ENCODE measurements around the gene CDPF1. TPM values are rescaled to one million over a fixed set of nuclear protein-coding genes. Genes with fewer than 3 reads are reported as not detected.

CDPF1 gene
- total RNA-seq, 1 donor from 2014 or later: 11.1 TPM

GRCh38 chr22:46229701-46230100 is 20.4 kb downstream of the CDPF1 start:
- TF ChIP-seq CTCF (conservative IDR thresholded peaks at IDR 0.05): no peak
- Mint-ChIP-seq H3K36me3 (ENCODE audit: low read depth) (peaks cover 9% of the 10 kb centered on the region), H3K4me1 (peaks cover 4% of the 10 kb centered on the region), H3K4me3 (no peak overlapping the region), H3K27me3 (ENCODE audit: low read depth) (no peaks in the 10 kb centered on the region), H3K9me3 (no peaks in the 10 kb centered on the region), H3K27ac (ENCODE audit: unreplicated experiment) (no peak overlapping the region)
- DNase-seq (ENCODE audit: low read depth, low spot score): no peak

GRCh38 chr22:46226577-46226976 is 23.5 kb downstream of the CDPF1 start:
- Mint-ChIP-seq H3K27ac (ENCODE audit: unreplicated experiment) (no peak overlapping the region), H3K9me3 (no peaks in the 10 kb centered on the region), H3K27me3 (ENCODE audit: low read depth) (no peaks in the 10 kb centered on the region)

GRCh38 chr22:46225631-46226030 is 24.5 kb downstream of the CDPF1 start:
- Mint-ChIP-seq H3K27ac (ENCODE audit: unreplicated experiment) (no peak overlapping the region), H3K4me3 (no peak overlapping the region), H3K9me3 (no peaks in the 10 kb centered on the region), H3K27me3 (ENCODE audit: low read depth) (no peaks in the 10 kb centered on the region), H3K4me1 (peaks cover 7% of the 10 kb centered on the region), H3K36me3 (ENCODE audit: low read depth) (peaks cover 14% of the 10 kb centered on the region)
- no peak for DNase-seq (ENCODE audit: low read depth, low spot score)
- no peak for TF ChIP-seq CTCF (conservative IDR thresholded peaks at IDR 0.05)

More at GRCh38 chr22:46226577-46226976, 23.5 kb downstream of the CDPF1 start:
- TF ChIP-seq CTCF (conservative IDR thresholded peaks at IDR 0.05): no peak
- peaks cover 7% of the 10 kb centered on the region for H3K4me1 Mint-ChIP-seq
- DNase-seq (ENCODE audit: low read depth, low spot score): no peak
- H3K4me3 Mint-ChIP-seq: no peak overlapping the region
- H3K36me3 Mint-ChIP-seq (ENCODE audit: low read depth): peaks cover 9% of the 10 kb centered on the region

- no peaks in the 10 kb centered on the region for H3K27me3 Mint-ChIP-seq (ENCODE audit: low read depth)
- peaks cover 7% of the 10 kb centered on the region for H3K4me1 Mint-ChIP-seq
- no peak for DNase-seq (ENCODE audit: low read depth, low spot score)
- no peak overlapping the region for H3K4me3 Mint-ChIP-seq
- peaks cover 14% of the 10 kb centered on the region for H3K36me3 Mint-ChIP-seq (ENCODE audit: low read depth)
- no peak for TF ChIP-seq CTCF (conservative IDR thresholded peaks at IDR 0.05)
- H3K27ac Mint-ChIP-seq (ENCODE audit: unreplicated experiment): no peak overlapping the region
- no peaks in the 10 kb centered on the region for H3K9me3 Mint-ChIP-seq
Observed at GRCh38 chr22:46224898-46225290, 25.2 kb downstream of the CDPF1 start.

- Mint-ChIP-seq H3K9me3 (no peaks in the 10 kb centered on the region), H3K36me3 (ENCODE audit: low read depth) (peaks cover 19% of the 10 kb centered on the region), H3K27ac (ENCODE audit: unreplicated experiment) (no peak overlapping the region), H3K4me3 (no peak overlapping the region), H3K4me1 (peaks cover 7% of the 10 kb centered on the region), H3K27me3 (ENCODE audit: low read depth) (no peaks in the 10 kb centered on the region)
- DNase-seq (ENCODE audit: low read depth, low spot score): no peak
- TF ChIP-seq CTCF (conservative IDR thresholded peaks at IDR 0.05): no peak
Observed at GRCh38 chr22:46224044-46224897, 25.8 kb downstream of the CDPF1 start.
